Upper lobe of right lung (tissue), 1 donor: ENCODE measurements around the gene C16orf86. TPM values are rescaled to one million over a fixed set of nuclear protein-coding genes. Genes with fewer than 3 reads are reported as not detected.
"Not testable (repeated sequence)": the region's sequence is repeated elsewhere in the genome, so short reads cannot be mapped to it uniquely, and the experiment has no call there.

Source experiments
- ATAC-seq: fragments of 200-7000 bp; cut with Tn5 transposase; one replicate; pipeline ENCODE4 v1.9.1; 2020; ENCODE audit warnings: mild to moderate bottlenecking, moderate library complexity
- DNase-seq: peaks from one replicate; pipeline ENCODE4 v3.0.0-alpha.2; 2020
- H3K27ac ChIP-seq: fragments of 200-600 bp; one replicate; pipeline ENCODE4 v1.8.0; 2022
- H3K27me3 ChIP-seq: fragments of 200-600 bp; one replicate; pipeline ENCODE4 v1.8.0; 2022; ENCODE audit warnings: mild to moderate bottlenecking
- H3K36me3 ChIP-seq: fragments of 200-600 bp; one replicate; pipeline ENCODE4 v1.8.0; 2022
- H3K4me1 ChIP-seq: fragments of 200-600 bp; one replicate; pipeline ENCODE4 v1.8.0; 2022
- H3K4me3 ChIP-seq: fragments of 200-600 bp; one replicate; pipeline ENCODE4 v1.8.0; 2022; ENCODE audit warnings: mild to moderate bottlenecking
- H3K9me3 ChIP-seq: fragments of 200-600 bp; one replicate; pipeline ENCODE4 v1.8.0; 2022
- intact Hi-C: fragments of 100-400 bp; cut with DNase I; formaldehyde crosslinking; loops from one replicate; pipeline ENCODE4 v1.11.0; 2022
- total RNA-seq: library from RNA; stranded (reverse); fragmentation: NEBNext Ultra II Directional; extraction: Animal tissue kit (Norgen Biotek cat#: 25700); gene quantifications from one replicate; pipeline ENCODE4 v1.2.1, GENCODE V29; 2021
- TF ChIP-seq, protein P1 (sequence below): fragments of 200-600 bp; IDR thresholded peaks from one replicate; pipeline ENCODE4 v1.8.0; 2022; ENCODE audit warnings: antibody characterized with exemption
- donor health status: DM: no; HTN: yes; CAD: no; lungs with severe emphysema.

C16orf86 gene
- total RNA-seq, 1 donor from 2014 or later = 3.8 TPM

DNA sequence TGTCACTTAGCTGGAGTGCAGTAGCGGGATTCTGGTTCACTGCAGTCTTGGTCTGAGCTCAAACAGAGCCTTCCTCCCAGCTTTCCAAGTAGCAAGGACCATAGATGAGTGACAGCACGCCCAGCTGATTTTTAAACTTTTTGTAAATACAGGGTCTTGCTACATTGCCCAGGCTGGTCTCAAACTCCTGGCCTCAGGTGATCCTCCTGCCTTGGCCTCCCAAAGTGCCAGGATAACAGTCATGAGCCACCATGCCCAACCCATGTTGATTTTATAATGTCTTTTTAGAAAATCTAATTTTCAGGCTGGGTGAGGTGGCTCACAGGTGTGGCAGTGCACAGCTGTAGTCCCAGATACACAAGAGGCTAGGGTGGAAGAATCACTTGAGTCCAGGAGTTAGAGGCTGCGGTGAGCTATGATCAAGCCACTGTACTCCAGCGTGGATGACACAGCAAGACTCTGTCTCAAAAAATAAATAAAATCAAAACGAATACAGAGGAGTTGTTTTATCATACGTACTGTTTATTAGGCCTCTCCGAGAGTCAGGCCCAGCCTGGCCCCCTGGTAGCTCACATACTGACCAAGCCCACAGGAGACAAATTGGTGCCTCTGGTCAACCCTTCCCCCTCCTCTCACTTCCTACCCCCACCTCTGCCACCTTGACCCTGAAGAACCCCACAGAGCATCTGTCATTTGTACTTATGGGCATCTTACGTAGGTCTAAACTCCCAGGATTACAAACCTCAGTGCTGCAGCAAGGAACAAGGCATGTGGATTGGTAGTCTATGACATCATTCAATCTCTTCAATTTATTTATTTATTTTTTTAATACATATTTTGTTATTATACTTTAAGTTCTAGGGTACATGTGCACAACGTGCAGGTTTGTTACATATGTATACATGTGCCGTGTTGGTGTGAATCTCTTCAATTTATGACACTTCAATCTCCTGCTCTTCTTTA, 13.6 kb downstream of the C16orf86 start:
- H3K36me3 ChIP-seq = peaks cover 8% of the 10 kb centered on the region

DNA sequence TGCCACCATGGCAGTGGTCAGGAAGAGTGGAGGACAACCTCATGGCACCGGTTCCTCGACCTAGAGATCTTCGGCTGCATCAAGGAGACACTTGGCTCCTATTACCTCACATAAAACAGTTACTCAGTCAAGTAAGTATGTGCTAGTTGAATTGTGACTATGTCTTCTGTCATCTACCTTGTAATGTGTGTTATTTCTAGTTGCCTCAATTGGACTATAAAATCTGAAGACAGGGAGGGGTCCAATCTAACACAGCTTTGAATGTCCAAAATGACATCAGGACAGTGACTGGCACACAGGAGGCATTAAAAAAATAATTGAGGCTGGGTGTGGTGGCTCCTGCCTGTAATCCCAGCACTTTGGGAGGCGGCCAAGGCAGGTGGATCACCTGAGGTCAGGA, 17.2 kb downstream of the C16orf86 start:
- H3K36me3 ChIP-seq = peaks cover 11% of the 10 kb centered on the region
- H3K9me3 ChIP-seq = no peaks in the 10 kb centered on the region
- peaks cover 6% of the 10 kb centered on the region for H3K4me1 ChIP-seq
- H3K27ac ChIP-seq = peak overlapping the region; percentile 24
- TF ChIP-seq, protein P1, sequence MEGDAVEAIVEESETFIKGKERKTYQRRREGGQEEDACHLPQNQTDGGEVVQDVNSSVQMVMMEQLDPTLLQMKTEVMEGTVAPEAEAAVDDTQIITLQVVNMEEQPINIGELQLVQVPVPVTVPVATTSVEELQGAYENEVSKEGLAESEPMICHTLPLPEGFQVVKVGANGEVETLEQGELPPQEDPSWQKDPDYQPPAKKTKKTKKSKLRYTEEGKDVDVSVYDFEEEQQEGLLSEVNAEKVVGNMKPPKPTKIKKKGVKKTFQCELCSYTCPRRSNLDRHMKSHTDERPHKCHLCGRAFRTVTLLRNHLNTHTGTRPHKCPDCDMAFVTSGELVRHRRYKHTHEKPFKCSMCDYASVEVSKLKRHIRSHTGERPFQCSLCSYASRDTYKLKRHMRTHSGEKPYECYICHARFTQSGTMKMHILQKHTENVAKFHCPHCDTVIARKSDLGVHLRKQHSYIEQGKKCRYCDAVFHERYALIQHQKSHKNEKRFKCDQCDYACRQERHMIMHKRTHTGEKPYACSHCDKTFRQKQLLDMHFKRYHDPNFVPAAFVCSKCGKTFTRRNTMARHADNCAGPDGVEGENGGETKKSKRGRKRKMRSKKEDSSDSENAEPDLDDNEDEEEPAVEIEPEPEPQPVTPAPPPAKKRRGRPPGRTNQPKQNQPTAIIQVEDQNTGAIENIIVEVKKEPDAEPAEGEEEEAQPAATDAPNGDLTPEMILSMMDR = no peak
- H3K27me3 ChIP-seq = no peaks in the 10 kb centered on the region
- DNase-seq (no peak), ATAC-seq (no peak)
- H3K4me3 ChIP-seq = no peak overlapping the region
- intact Hi-C loops = no loop called here

More for the DNA sequence above, 13.6 kb downstream of the C16orf86 start:
- no peak for DNase-seq
- intact Hi-C loops = loop anchor here (10.0 kb wide), 1 partner anchor 245 kb away; no protein-coding TSS in a partner anchor
- Histone ChIP-seq H3K27me3 (no peaks in the 10 kb centered on the region), H3K4me1 (peaks cover 1% of the 10 kb centered on the region), H3K27ac (no peak overlapping the region), H3K4me3 (no peak overlapping the region), H3K9me3 (no peaks in the 10 kb centered on the region)
- ATAC-seq = no peak
- TF ChIP-seq, protein P1 = no peak

- intact Hi-C loops = no loop called here
- H3K36me3 ChIP-seq = peaks cover 11% of the 10 kb centered on the region
- no peak overlapping the region for H3K4me3 ChIP-seq
- DNase-seq (no peak), ATAC-seq (no peak)
- TF ChIP-seq, protein P1 = no peak
- no peaks in the 10 kb centered on the region for H3K27me3 ChIP-seq
- no peaks in the 10 kb centered on the region for H3K9me3 ChIP-seq
- peaks cover 6% of the 10 kb centered on the region for H3K4me1 ChIP-seq
- H3K27ac ChIP-seq = peak overlapping the region; percentile 78
Measured at GRCh38 chr16:67685388-67686112, 18.9 kb downstream of the C16orf86 start.

DNA sequence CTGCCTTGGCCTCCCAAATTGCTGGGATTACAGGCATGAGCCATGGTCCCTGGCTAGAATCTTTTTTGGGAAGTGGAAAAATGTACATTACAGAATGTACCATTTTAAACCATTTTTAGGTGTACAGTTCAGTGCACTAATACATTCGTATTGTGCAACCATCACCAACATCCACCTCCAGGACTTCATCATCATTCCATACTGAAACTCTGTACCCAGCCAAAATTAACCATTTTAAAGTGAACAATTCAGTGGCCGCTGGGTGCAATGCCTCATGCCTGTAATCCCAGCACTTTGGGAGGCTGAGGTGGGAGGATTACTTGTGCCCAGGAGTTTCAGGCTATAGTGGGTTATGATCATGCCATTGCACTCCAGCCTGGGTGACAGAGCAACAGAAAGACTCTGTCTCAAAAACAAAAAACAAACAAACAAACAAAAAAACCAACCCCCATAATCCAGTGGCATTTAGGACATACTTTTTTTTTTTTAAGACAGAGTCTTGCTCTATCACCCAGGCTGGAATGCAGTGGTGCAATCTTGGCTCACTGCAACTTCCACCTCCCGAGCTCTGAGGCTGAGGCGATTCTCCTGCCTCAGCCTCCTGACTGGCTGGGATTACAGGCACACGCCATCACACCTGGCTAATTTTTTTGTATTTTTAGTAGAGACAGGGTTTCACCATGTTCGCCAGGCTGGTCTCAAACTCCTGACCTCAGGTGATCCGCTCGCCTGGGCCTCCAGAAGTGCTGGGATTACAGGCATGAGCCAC, 27.1 kb downstream of the C16orf86 start:
- H3K4me1 ChIP-seq, H3K27ac ChIP-seq, H3K36me3 ChIP-seq, H3K27me3 ChIP-seq, intact Hi-C loops, H3K9me3 ChIP-seq, ATAC-seq, H3K4me3 ChIP-seq, DNase-seq: not testable (repeated sequence)

DNA sequence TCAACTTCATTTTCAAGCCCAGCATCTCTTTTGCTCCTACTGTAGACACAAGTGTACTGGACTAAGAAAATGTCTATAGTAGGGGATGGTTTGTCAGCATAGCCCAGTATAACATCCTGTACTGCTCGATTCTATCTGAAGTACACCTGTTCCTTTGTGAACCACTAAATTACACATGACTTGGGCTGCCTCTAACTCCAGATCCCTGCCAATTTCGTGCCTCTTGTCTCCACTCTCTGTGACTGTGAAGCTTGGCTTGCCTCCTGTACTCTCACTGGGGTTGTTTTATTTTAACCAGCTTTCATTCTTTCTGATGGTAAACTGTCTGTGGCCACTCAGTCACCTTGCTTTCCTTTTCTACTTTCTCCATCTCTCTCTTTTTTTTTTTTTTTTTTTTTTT, 28.0 kb downstream of the C16orf86 start:
- DNase-seq (no peak), ATAC-seq (peak; percentile 26)
- intact Hi-C loops = no loop called here
- Histone ChIP-seq H3K4me3 (no peak overlapping the region), H3K27me3 (no peaks in the 10 kb centered on the region), H3K4me1 (no peaks in the 10 kb centered on the region), H3K36me3 (no peaks in the 10 kb centered on the region), H3K27ac (no peak overlapping the region), H3K9me3 (no peaks in the 10 kb centered on the region)
- TF ChIP-seq, protein P1 = no peak
